ENCODE results near the gene HOXD3. TPM values are rescaled to one million over a fixed set of nuclear protein-coding genes. Genes with fewer than 3 reads are reported as not detected.

HOXD3 gene
- total RNA-seq, 1 experiment from 2014 or later = 1.0 TPM

GRCh38 chr2:176121190-176122051 lies 35.7 kb upstream of the HOXD3 start:
- DNase-seq (ENCODE audit: low spot score) = no peak

GRCh38 chr2:176122052-176122682 lies 34.9 kb upstream of the HOXD3 start:
- no peak for DNase-seq (ENCODE audit: low spot score)

GRCh38 chr2:176122683-176123410 lies 34.3 kb upstream of the HOXD3 start, which contains the start of gene HOXD9:
Gene HOXD9 (plus strand): TSS chr2:176122719. CDS start chr2:176122769, 50 bp downstream.
- DNase-seq (ENCODE audit: low spot score) = no peak

- DNase-seq (ENCODE audit: low spot score) = no peak
These were observed 33.5 kb upstream of the HOXD3 start for GRCh38 chr2:176123411-176124109.

- DNase-seq (ENCODE audit: low spot score) = no peak
These were observed 32.8 kb upstream of the HOXD3 start for GRCh38 chr2:176124110-176124946.

- DNase-seq (ENCODE audit: low spot score) = no peak
These were observed 31.9 kb upstream of the HOXD3 start for GRCh38 chr2:176124947-176125771.

GRCh38 chr2:176125772-176126054 lies 31.4 kb upstream of the HOXD3 start:
- DNase-seq (ENCODE audit: low spot score) = no peak

- peak; percentile 53 for DNase-seq (ENCODE audit: low spot score)
These were observed 30.0 kb upstream of the HOXD3 start for GRCh38 chr2:176126929-176127773.

GRCh38 chr2:176127774-176128072 lies 29.4 kb upstream of the HOXD3 start:
- DNase-seq (ENCODE audit: low spot score) = no peak

GRCh38 chr2:176128172-176128981 lies 28.7 kb upstream of the HOXD3 start:
- no peak for DNase-seq (ENCODE audit: low spot score)

GRCh38 chr2:176128982-176129796 lies 27.9 kb upstream of the HOXD3 start, which contains the start of gene HOXD8:
Gene HOXD8 (plus strand): TSS chr2:176129705. CDS start chr2:176130367, 662 bp downstream.
- DNase-seq (ENCODE audit: low spot score) = peak; percentile 32

GRCh38 chr2:176129813-176130146 lies 27.3 kb upstream of the HOXD3 start:
- DNase-seq (ENCODE audit: low spot score) = peak; percentile 14

- peak; percentile 53 for DNase-seq (ENCODE audit: low spot score)
These were observed 26.8 kb upstream of the HOXD3 start for GRCh38 chr2:176130147-176130956.

- peak; percentile 4 for DNase-seq (ENCODE audit: low spot score)
These were observed 25.9 kb upstream of the HOXD3 start for GRCh38 chr2:176130957-176131847.

GRCh38 chr2:176131848-176132158 lies 25.3 kb upstream of the HOXD3 start:
- DNase-seq (ENCODE audit: low spot score) = no peak

All from A172 (cell line).